HEK293 (cell line): ENCODE measurements around the gene COMMD10.

ENCODE experiments used
- CTCF ChIA-PET: fragments of 350-600 bp; formaldehyde crosslinking; extraction: SDS; loops from one replicate; lab custom pipeline; 2021; ENCODE audit warnings: antibody characterized with exemption; lab: Yijun Ruan, JAX
- POLR2A ChIA-PET: fragments of 300-600 bp; formaldehyde crosslinking; extraction: SDS; loops from one replicate; lab custom pipeline; 2020; ENCODE audit warnings: antibody characterized with exemption, inconsistent platforms; lab: Yijun Ruan, JAX
- H3K27ac ChIP-seq: fragments of 200-500 bp; sonication (Bioruptor generic); 2 replicates; pipeline ENCODE4 v1.5.1; 2014; ENCODE audit warnings: low read depth, low read length, control low read depth, inconsistent platforms; ENCODE audit errors: extremely low read depth
- H3K36me3 ChIP-seq, 2 experiments: fragments of 200-500 bp in 1 of 2; sonication (Bioruptor generic) in 1 of 2; 1 replicate in 1 of 2; 2 replicates in 1 of 2; pipeline ENCODE4 v1.5.1; 2014 to 2017; ENCODE audit warnings: inconsistent platforms in 2 of 2, low read length in 2 of 2; ENCODE audit not compliant: control insufficient read depth in 2 of 2, insufficient read depth in 1 of 2
- H3K4me1 ChIP-seq: fragments of 200-500 bp; sonication (Bioruptor generic); 2 replicates; pipeline ENCODE4 v1.5.1; 2014; ENCODE audit warnings: mild to moderate bottlenecking, low read length, inconsistent platforms; ENCODE audit not compliant: control insufficient read depth, insufficient read depth
- H3K4me3 ChIP-seq: 2 replicates; pipeline ENCODE4 v1.5.1; 2011; ENCODE audit warnings: low read depth, mild to moderate bottlenecking, control low read depth, low read length, moderate library complexity
- H3K9me3 ChIP-seq: fragments of 200-500 bp; sonication (Bioruptor generic); 2 replicates; pipeline ENCODE4 v1.5.1; 2014; ENCODE audit warnings: low read depth, low read length, inconsistent platforms; ENCODE audit not compliant: control insufficient read depth, insufficient read depth
- REST ChIP-seq: fragments of 450-650 bp; formaldehyde crosslinking; IDR thresholded peaks from 2 replicates; pipeline ENCODE4 v1.5.1; 2016; ENCODE audit warnings: missing biosample characterization, missing genetic modification characterization
- ZBTB17 ChIP-seq: fragments of 450-650 bp; formaldehyde crosslinking; IDR thresholded peaks from 2 replicates; pipeline ENCODE4 v1.5.1; 2016; ENCODE audit warnings: missing biosample characterization, missing genetic modification characterization
- ZNF10 ChIP-seq: fragments of 450-650 bp; formaldehyde crosslinking; IDR thresholded peaks from 2 replicates; pipeline ENCODE4 v1.5.1; 2017; ENCODE audit warnings: missing biosample characterization, missing genetic modification characterization
- ZNF169 ChIP-seq: fragments of 450-650 bp; formaldehyde crosslinking; IDR thresholded peaks from 2 replicates; pipeline ENCODE4 v1.5.1; 2016; ENCODE audit warnings: missing biosample characterization, missing genetic modification characterization
- ZNF221 ChIP-seq: fragments of 450-650 bp; formaldehyde crosslinking; IDR thresholded peaks from 2 replicates; pipeline ENCODE4 v1.5.1; 2017; ENCODE audit warnings: missing biosample characterization, missing genetic modification characterization, borderline replicate concordance
- ZNF280D ChIP-seq: fragments of 450-650 bp; formaldehyde crosslinking; IDR thresholded peaks from 2 replicates; pipeline ENCODE4 v1.5.1; 2016; ENCODE audit warnings: missing biosample characterization, missing genetic modification characterization
- ZNF324 ChIP-seq: fragments of 450-650 bp; formaldehyde crosslinking; IDR thresholded peaks from 2 replicates; pipeline ENCODE4 v1.5.1; 2016; ENCODE audit warnings: missing biosample characterization, missing genetic modification characterization
- ZNF501 ChIP-seq: fragments of 450-650 bp; formaldehyde crosslinking; IDR thresholded peaks from 2 replicates; pipeline ENCODE4 v1.5.1; 2016; ENCODE audit warnings: missing biosample characterization, missing genetic modification characterization
- ZNF558 ChIP-seq: fragments of 450-650 bp; formaldehyde crosslinking; IDR thresholded peaks from 2 replicates; pipeline ENCODE4 v1.5.1; 2016; ENCODE audit warnings: missing biosample characterization, missing genetic modification characterization
- ZNF624 ChIP-seq: fragments of 450-650 bp; formaldehyde crosslinking; IDR thresholded peaks from 2 replicates; pipeline ENCODE4 v1.5.1; 2017; ENCODE audit warnings: missing biosample characterization, missing genetic modification characterization
- ZNF654 ChIP-seq: fragments of 450-650 bp; formaldehyde crosslinking; IDR thresholded peaks from 2 replicates; pipeline ENCODE4 v1.5.1; 2016; ENCODE audit warnings: low read depth, missing biosample characterization, missing genetic modification characterization
- ZNF660 ChIP-seq: fragments of 450-650 bp; IDR thresholded peaks from 2 replicates; pipeline ENCODE4 v1.5.1; 2018; ENCODE audit warnings: missing biosample characterization, mild to moderate bottlenecking, missing genetic modification characterization
- ZNF776 ChIP-seq: fragments of 450-650 bp; formaldehyde crosslinking; IDR thresholded peaks from 2 replicates; pipeline ENCODE4 v1.5.0; 2017; ENCODE audit warnings: missing biosample characterization, missing genetic modification characterization, borderline replicate concordance
- ZSCAN30 ChIP-seq: fragments of 450-650 bp; IDR thresholded peaks from 2 replicates; pipeline ENCODE4 v1.5.1; 2018; ENCODE audit warnings: missing biosample characterization, mild to moderate bottlenecking, missing genetic modification characterization, moderate library complexity
- ZSCAN5A ChIP-seq: fragments of 450-650 bp; formaldehyde crosslinking; IDR thresholded peaks from 2 replicates; pipeline ENCODE4 v1.5.1; 2016; ENCODE audit warnings: missing biosample characterization, missing genetic modification characterization
- ZXDB ChIP-seq: fragments of 450-650 bp; formaldehyde crosslinking; IDR thresholded peaks from 2 replicates; pipeline ENCODE4 v1.5.1; 2016; ENCODE audit warnings: missing biosample characterization, missing genetic modification characterization
- TF ChIP-seq, protein P1 (sequence below): fragments of 450-650 bp; formaldehyde crosslinking; IDR thresholded peaks from 2 replicates; pipeline ENCODE4 v1.5.1; 2016; ENCODE audit warnings: missing biosample characterization, missing genetic modification characterization, borderline replicate concordance
- TF ChIP-seq, protein P2 (sequence below): fragments of 450-650 bp; formaldehyde crosslinking; conservative IDR thresholded peaks from 2 replicates; pipeline ENCODE4 v1.5.1; 2016; ENCODE audit warnings: low read depth, missing biosample characterization, missing genetic modification characterization
- TF ChIP-seq, protein P3 (sequence below): fragments of 450-650 bp; formaldehyde crosslinking; IDR thresholded peaks from 2 replicates; pipeline ENCODE4 v1.5.1; 2016; ENCODE audit warnings: missing biosample characterization, missing genetic modification characterization

COMMD10 gene

GRCh38 chr5:116137544-116138378 is 52.9 kb downstream of the COMMD10 start:
- POLR2A ChIA-PET, result no interaction called here
- H3K4me1 ChIP-seq, result no peaks in the 10 kb centered on the region
- no peaks in the 10 kb centered on the region for H3K9me3 ChIP-seq
- H3K4me3 ChIP-seq, result no peak overlapping the region
- no peak overlapping the region for H3K27ac ChIP-seq
- H3K36me3 ChIP-seq, result no peaks in the 10 kb centered on the region
- CTCF ChIA-PET, result interaction anchor here (0.5 to 1.6 kb wide), 30 partner anchors 8 to 1955 kb away, joined by 3 to 8 read pairs (median 3); no protein-coding TSS in a partner anchor
- TF ChIP-seq, protein P1, sequence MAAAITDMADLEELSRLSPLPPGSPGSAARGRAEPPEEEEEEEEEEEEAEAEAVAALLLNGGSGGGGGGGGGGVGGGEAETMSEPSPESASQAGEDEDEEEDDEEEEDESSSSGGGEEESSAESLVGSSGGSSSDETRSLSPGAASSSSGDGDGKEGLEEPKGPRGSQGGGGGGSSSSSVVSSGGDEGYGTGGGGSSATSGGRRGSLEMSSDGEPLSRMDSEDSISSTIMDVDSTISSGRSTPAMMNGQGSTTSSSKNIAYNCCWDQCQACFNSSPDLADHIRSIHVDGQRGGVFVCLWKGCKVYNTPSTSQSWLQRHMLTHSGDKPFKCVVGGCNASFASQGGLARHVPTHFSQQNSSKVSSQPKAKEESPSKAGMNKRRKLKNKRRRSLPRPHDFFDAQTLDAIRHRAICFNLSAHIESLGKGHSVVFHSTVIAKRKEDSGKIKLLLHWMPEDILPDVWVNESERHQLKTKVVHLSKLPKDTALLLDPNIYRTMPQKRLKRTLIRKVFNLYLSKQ (tag by site-specific recombination), result no peak
- no peak for TF ChIP-seq ZNF280D (tag by site-specific recombination)
- no peak for TF ChIP-seq ZNF501 (tag by site-specific recombination)
- no peak for TF ChIP-seq ZXDB (tag by site-specific recombination)
- TF ChIP-seq ZSCAN30 (tag by site-specific recombination), result no peak
- TF ChIP-seq ZNF776 (tag by site-specific recombination), result no peak
- no peak for TF ChIP-seq ZSCAN5A (tag by site-specific recombination)
- no peak for TF ChIP-seq ZNF169
- TF ChIP-seq ZNF221 (tag by site-specific recombination), result no peak
- peak; percentile 77 for TF ChIP-seq ZNF654
- no peak for TF ChIP-seq ZNF558 (tag by site-specific recombination)
- peak; percentile 82 for TF ChIP-seq ZNF10
- TF ChIP-seq, protein P2, sequence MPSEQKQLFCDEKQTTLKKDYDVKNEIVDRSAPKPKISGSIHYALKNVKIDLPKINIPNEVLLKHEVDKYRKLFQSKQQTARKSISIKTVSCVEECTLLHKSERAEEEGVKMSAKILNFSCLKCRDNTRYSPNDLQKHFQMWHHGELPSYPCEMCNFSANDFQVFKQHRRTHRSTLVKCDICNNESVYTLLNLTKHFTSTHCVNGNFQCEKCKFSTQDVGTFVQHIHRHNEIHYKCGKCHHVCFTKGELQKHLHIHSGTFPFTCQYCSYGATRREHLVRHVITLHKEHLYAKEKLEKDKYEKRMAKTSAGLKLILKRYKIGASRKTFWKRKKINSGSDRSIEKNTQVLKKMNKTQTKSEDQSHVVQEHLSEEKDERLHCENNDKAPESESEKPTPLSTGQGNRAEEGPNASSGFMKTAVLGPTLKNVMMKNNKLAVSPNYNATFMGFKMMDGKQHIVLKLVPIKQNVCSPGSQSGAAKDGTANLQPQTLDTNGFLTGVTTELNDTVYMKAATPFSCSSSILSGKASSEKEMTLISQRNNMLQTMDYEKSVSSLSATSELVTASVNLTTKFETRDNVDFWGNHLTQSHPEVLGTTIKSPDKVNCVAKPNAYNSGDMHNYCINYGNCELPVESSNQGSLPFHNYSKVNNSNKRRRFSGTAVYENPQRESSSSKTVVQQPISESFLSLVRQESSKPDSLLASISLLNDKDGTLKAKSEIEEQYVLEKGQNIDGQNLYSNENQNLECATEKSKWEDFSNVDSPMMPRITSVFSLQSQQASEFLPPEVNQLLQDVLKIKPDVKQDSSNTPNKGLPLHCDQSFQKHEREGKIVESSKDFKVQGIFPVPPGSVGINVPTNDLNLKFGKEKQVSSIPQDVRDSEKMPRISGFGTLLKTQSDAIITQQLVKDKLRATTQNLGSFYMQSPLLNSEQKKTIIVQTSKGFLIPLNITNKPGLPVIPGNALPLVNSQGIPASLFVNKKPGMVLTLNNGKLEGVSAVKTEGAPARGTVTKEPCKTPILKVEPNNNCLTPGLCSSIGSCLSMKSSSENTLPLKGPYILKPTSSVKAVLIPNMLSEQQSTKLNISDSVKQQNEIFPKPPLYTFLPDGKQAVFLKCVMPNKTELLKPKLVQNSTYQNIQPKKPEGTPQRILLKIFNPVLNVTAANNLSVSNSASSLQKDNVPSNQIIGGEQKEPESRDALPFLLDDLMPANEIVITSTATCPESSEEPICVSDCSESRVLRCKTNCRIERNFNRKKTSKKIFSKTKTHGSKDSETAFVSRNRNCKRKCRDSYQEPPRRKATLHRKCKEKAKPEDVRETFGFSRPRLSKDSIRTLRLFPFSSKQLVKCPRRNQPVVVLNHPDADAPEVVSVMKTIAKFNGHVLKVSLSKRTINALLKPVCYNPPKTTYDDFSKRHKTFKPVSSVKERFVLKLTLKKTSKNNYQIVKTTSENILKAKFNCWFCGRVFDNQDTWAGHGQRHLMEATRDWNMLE (tag by site-specific recombination), result no peak
- no peak for TF ChIP-seq REST (tag by site-specific recombination)
- TF ChIP-seq ZNF324 (tag by site-specific recombination), result no peak
- TF ChIP-seq, protein P3, sequence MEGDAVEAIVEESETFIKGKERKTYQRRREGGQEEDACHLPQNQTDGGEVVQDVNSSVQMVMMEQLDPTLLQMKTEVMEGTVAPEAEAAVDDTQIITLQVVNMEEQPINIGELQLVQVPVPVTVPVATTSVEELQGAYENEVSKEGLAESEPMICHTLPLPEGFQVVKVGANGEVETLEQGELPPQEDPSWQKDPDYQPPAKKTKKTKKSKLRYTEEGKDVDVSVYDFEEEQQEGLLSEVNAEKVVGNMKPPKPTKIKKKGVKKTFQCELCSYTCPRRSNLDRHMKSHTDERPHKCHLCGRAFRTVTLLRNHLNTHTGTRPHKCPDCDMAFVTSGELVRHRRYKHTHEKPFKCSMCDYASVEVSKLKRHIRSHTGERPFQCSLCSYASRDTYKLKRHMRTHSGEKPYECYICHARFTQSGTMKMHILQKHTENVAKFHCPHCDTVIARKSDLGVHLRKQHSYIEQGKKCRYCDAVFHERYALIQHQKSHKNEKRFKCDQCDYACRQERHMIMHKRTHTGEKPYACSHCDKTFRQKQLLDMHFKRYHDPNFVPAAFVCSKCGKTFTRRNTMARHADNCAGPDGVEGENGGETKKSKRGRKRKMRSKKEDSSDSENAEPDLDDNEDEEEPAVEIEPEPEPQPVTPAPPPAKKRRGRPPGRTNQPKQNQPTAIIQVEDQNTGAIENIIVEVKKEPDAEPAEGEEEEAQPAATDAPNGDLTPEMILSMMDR (tag by site-specific recombination), result peak; percentile 70
- TF ChIP-seq ZNF660 (tag by site-specific recombination), result 0 out of 2 replicates have a peak, but pooled peaks have one; percentile 60
- no peak for TF ChIP-seq ZNF624
- TF ChIP-seq ZBTB17 (tag by site-specific recombination), result 0 out of 2 replicates have a peak, but pooled peaks have one; percentile 22
